ENCODE data around the gene SMLR1. TPM values are rescaled to one million over a fixed set of nuclear protein-coding genes. Genes with fewer than 3 reads are reported as not detected.

SMLR1 gene
- total RNA-seq, 1 experiment from 2014 or later, result not detected

DNA sequence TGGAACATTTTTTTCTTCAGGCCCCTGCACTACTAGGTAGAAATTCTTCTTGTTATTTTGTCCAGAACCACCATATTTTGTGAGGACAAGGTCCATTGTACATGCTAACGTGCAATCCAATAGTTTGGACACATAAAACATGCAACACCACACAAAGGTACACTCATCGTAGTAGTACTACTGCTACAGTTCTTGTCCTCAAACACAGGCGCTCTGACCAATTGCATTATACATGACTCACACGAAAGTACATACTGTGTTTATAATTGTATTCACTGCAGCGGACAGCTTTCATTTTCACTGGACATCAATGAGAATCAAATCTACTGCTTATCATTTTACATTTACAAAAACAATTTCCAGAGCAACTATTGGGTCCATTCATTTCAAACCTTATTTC lies 15.3 kb upstream of the SMLR1 start:
- no peaks in the 10 kb centered on the region for H3K9me3 ChIP-seq (ENCODE audit: control insufficient read depth in 1 of 2, insufficient read depth in 1 of 2, low read depth in 1 of 2, low read length in 2 of 2)
- TF ChIP-seq SP1 (IDR thresholded peaks at IDR 0.05; ENCODE audit: low read depth), result no peak
- TF ChIP-seq ZNF274 (IDR thresholded peaks at IDR 0.05; ENCODE audit: low read depth, low read length), result no peak
- TF ChIP-seq CEBPB (IDR thresholded peaks at IDR 0.05; ENCODE audit: low read depth), result no peak
- TF ChIP-seq, protein P1, sequence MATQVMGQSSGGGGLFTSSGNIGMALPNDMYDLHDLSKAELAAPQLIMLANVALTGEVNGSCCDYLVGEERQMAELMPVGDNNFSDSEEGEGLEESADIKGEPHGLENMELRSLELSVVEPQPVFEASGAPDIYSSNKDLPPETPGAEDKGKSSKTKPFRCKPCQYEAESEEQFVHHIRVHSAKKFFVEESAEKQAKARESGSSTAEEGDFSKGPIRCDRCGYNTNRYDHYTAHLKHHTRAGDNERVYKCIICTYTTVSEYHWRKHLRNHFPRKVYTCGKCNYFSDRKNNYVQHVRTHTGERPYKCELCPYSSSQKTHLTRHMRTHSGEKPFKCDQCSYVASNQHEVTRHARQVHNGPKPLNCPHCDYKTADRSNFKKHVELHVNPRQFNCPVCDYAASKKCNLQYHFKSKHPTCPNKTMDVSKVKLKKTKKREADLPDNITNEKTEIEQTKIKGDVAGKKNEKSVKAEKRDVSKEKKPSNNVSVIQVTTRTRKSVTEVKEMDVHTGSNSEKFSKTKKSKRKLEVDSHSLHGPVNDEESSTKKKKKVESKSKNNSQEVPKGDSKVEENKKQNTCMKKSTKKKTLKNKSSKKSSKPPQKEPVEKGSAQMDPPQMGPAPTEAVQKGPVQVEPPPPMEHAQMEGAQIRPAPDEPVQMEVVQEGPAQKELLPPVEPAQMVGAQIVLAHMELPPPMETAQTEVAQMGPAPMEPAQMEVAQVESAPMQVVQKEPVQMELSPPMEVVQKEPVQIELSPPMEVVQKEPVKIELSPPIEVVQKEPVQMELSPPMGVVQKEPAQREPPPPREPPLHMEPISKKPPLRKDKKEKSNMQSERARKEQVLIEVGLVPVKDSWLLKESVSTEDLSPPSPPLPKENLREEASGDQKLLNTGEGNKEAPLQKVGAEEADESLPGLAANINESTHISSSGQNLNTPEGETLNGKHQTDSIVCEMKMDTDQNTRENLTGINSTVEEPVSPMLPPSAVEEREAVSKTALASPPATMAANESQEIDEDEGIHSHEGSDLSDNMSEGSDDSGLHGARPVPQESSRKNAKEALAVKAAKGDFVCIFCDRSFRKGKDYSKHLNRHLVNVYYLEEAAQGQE (IDR thresholded peaks at IDR 0.05; ENCODE audit: low read depth), result no peak
- TF ChIP-seq SRF (IDR thresholded peaks at IDR 0.05; ENCODE audit: low read depth), result no peak
- TF ChIP-seq EGR1 (IDR thresholded peaks at IDR 0.05; ENCODE audit: low read depth), result no peak
- TF ChIP-seq CBX3 (IDR thresholded peaks at IDR 0.05; ENCODE audit: low read depth), result no peak
- no peak for TF ChIP-seq EZH2phosphoT487 (IDR thresholded peaks at IDR 0.05; ENCODE audit: borderline replicate concordance)
- TF ChIP-seq ZFX (IDR thresholded peaks at IDR 0.05), result no peak
- no peak for TF ChIP-seq SIN3A (IDR thresholded peaks at IDR 0.05; ENCODE audit: low read depth)
- no peak for TF ChIP-seq TCF7L2 (IDR thresholded peaks at IDR 0.05; ENCODE audit: borderline replicate concordance, extremely low read depth, insufficient read depth, insufficient read length)
- TF ChIP-seq POLR2AphosphoS5 (IDR thresholded peaks at IDR 0.05; ENCODE audit: low read depth, low read length), result no peak
- TF ChIP-seq ELF1 (IDR thresholded peaks at IDR 0.05; ENCODE audit: borderline replicate concordance, low read depth), result no peak
- TF ChIP-seq YY1 (IDR thresholded peaks at IDR 0.05; ENCODE audit: extremely low read depth, insufficient replicate concordance, low read depth, low read length), result no peak
- no peak for TF ChIP-seq EZH2 (IDR thresholded peaks at IDR 0.05)
- no peaks in the 10 kb centered on the region for H3K4me1 ChIP-seq (ENCODE audit: control insufficient read depth in 1 of 2, insufficient read depth in 2 of 2, low read length in 2 of 2)
- POLR2A ChIA-PET, result no interaction called here
- no peak overlapping the region for H2AFZ ChIP-seq (ENCODE audit: low read depth, low read length, poor library complexity, severe bottlenecking)
- no peaks in the 10 kb centered on the region for H3K27me3 ChIP-seq (ENCODE audit: insufficient read depth, low read length)
- no peaks in the 10 kb centered on the region for H3K79me2 ChIP-seq (ENCODE audit: insufficient read depth, low read length)
- intact Hi-C loops (cut with micrococcal nuclease), result no loop called here
- BruUV-seq (replicated peaks), result no TSS peak
- H4K20me1 ChIP-seq (ENCODE audit: insufficient read depth), result no peaks in the 10 kb centered on the region
- H3K27ac ChIP-seq (ENCODE audit: low read depth, low read length), result no peak overlapping the region
- H3K4me2 ChIP-seq (ENCODE audit: low read length), result no peak overlapping the region
- H3K4me3 ChIP-seq (replicated peaks in 1 of 2; ENCODE audit: low read depth in 1 of 2, low read length in 2 of 2), result no peak overlapping the region
- CTCF ChIA-PET, result no interaction called here
- no peak for DNase-seq (ENCODE audit: low read depth, low spot score)
- H3K9ac ChIP-seq (ENCODE audit: low read length), result no peak overlapping the region
- no peak for ATAC-seq
- H3K9me2 ChIP-seq (ENCODE audit: insufficient read depth), result no peaks in the 10 kb centered on the region
- no peaks in the 10 kb centered on the region for H3K36me3 ChIP-seq (ENCODE audit: control insufficient read depth in 1 of 2, insufficient read depth in 2 of 2, low read length in 2 of 2)
- RAD21 ChIA-PET (ENCODE audit: low non-redundant PET in 1 of 2, low total read pairs in 2 of 2, uncharacterized antibody in 2 of 2, unreplicated experiment in 2 of 2), result no interaction called here

All from HCT116 (cell line).